ENCODE results near the gene TMEM87B.

GRCh38 chr2:112149194-112149593 is 94.1 kb downstream of the TMEM87B start:
- TF ChIP-seq CTCF (IDR thresholded peaks at IDR 0.05; ENCODE audit: low read length) (no peak), EZH2 (IDR thresholded peaks at IDR 0.05; ENCODE audit: borderline replicate concordance, low read length) (no peak)
